ENCODE data around the gene RAD18.

RAD18 gene

GRCh38 chr3:8834974-8835373 is 128.3 kb downstream of the RAD18 start:
- no peak for DNase-seq

- DNase-seq = no peak
Observed at GRCh38 chr3:8827641-8828040, 135.6 kb downstream of the RAD18 start.

Measured in fibroblast of skin of abdomen (primary cell).